Cardiac septum (tissue), 1 donor: Measurements from ENCODE around the gene SNRNP70. TPM values are rescaled to one million over a fixed set of nuclear protein-coding genes. Genes with fewer than 3 reads are reported as not detected.
"Not testable (repeated sequence)": the region's sequence is repeated elsewhere in the genome, so short reads cannot be mapped to it uniquely, and the experiment has no call there.

Experiments used
- DNase-seq: peaks from one replicate; pipeline ENCODE4 v3.0.0-alpha.2; 2020; ENCODE audit warnings: low spot score
- intact Hi-C: fragments of 100-400 bp; cut with DNase I; formaldehyde crosslinking; loops from one replicate; pipeline ENCODE4 v1.14.0; 2022
- total RNA-seq: library from RNA; stranded (reverse); fragmentation: NEBNext Ultra II Directional; extraction: Animal tissue kit (Norgen Biotek cat#: 25700); gene quantifications from one replicate; pipeline ENCODE4 v1.2.1, GENCODE V29; 2021
- donor health status: DM: no; HTN: no; CAD: no.

The SNRNP70 gene
- total RNA-seq, 1 donor from 2014 or later = 137 TPM

DNA sequence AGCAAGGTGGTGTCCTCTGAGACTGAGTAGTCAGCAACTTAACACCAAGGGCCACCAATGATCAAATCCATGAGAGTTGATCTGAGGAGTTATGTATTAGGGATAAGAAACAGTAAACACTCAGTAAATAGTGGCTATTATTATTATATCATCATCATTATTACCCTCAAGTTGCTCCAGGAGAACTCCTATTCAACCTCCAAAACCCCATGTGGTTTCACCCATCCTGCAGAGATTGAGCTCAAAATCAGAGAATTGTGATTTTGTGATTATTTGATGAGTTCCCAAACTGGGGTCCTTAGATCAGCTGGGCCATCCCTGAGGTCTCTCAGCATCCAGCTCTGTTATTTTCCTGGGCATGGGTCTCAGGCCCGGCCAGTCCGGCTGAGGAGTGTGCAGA is 24.3 kb upstream of the SNRNP70 start:
- intact Hi-C loops = no loop called here
- DNase-seq = no peak

GRCh38 chr19:49061445-49061844 is 23.8 kb upstream of the SNRNP70 start:
- intact Hi-C loops = no loop called here
- DNase-seq = no peak

GRCh38 chr19:49064029-49064629 is 21.1 kb upstream of the SNRNP70 start:
- intact Hi-C loops = no loop called here
- DNase-seq = no peak

GRCh38 chr19:49064768-49065611 is 20.3 kb upstream of the SNRNP70 start, which contains the start of gene NTF4:
NTF4 (minus strand) TSS chr19:49064818; CDS start chr19:49061997, 2,821 bp downstream.
- DNase-seq = no peak
- intact Hi-C loops = no loop called here

DNA sequence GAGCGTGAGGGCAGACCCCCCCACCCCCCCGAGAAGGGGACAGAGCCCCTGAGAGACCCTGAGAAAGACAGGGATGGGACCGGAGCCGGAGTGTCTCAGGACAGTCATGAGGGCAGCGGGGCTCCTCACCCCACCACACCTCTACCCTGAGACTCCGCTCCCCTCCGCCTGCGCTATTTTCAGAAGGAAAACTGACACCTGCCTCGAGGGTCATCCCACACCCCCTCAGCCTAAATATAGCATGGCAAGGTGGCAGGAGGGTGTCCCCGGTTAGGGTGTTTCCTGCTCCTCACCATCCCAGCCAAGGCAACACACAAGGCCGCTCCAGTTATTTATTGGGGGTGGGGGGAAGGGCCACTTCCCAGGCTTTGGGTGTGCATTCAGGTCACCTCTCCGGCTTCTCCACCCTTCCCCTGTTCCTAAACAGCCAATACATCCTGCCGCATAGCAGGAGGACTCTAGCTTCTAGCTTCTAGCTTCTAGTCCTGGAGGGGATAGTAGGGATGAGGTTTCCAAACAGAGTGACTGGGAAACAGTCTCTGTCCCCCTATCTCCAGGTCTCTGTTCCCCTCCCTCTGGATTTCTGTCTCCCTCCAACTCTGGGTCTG is 19.2 kb upstream of the SNRNP70 start:
- DNase-seq = no peak
- intact Hi-C loops = no loop called here

DNA sequence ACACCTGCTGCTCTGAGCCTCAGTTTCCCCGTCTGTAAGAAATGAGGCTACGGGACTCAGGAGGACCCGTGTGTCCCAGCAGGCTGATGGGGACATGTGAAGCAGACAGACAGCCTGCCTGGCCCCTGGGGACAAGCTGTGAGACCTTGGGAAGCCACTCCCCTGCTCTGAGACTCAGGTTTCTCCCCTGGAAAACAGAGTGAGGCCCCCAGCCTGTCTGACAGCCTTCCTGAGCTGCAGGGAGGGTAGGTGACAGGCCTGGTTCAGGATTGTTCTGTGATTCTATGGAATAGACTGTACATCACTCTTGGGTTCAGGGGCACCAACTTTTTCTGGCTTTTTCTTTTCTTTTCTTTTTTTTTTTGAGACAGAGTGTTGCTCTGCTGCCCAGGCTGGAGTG is 17.7 kb upstream of the SNRNP70 start:
- intact Hi-C loops = no loop called here
- DNase-seq = no peak

- DNase-seq = no peak
- intact Hi-C loops = no loop called here
Measured at GRCh38 chr19:49069026-49069425, 16.2 kb upstream of the SNRNP70 start.

GRCh38 chr19:49070416-49070815 is 14.8 kb upstream of the SNRNP70 start:
- intact Hi-C loops = no loop called here

DNA sequence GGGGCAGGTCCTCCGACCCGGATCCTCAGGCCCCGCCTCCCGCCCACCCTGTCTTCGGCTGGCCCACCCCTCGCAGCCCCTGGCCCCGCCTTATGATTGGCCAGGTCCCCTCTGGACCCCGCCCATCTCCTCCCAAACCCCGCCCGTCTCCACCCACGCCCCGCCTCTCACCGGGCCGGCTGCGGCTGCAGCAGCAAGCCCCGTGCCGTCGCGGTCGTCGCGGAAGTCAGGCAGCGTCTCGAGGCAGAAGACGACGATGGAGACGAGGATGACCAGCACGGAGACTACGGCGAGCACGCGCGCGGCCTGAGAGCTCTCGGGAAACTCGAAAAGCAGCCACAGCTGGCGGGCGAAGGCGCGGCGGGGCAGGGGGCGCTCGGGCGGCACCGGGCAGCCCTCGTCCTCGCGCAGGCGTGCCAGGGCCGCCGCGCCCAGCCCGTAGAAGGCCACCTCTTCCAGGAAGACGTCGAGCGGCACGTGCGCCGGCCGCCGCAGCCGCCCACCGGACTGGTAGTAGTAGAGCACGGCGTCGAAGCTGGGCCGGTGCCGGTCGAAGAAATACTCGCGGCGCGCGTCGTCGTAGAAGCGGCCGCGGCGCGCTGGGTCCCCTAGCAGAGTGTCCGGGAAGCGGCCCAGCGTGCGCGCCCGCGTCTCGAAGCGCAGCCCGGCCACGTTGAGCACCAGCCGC is 13.2 kb upstream of the SNRNP70 start:
- DNase-seq = no peak
- intact Hi-C loops = no loop called here

More at GRCh38 chr19:49070416-49070815, 14.8 kb upstream of the SNRNP70 start:
- DNase-seq = no peak

- intact Hi-C loops = no loop called here
- DNase-seq = no peak
Measured at GRCh38 chr19:49073514-49074378, 11.5 kb upstream of the SNRNP70 start.

DNA sequence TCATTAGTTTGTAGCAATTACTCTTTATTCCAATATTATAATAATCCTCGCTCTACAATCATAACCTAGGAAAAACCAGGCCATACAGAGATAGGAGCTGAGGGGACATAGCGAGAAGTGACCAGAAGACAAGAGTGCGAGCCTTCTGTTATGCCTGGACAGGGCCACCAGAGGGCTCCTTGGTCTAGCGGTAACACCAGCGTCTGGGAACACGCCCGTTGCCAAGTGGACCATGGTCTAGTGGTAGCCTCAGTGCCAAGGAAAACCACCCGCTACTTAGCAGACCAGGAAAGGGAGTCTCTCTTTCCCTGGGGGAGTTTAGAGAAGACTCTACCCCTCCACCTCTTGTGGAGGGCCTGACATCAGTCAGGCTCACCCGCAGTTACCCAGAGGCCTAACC is 10.4 kb upstream of the SNRNP70 start:
- intact Hi-C loops = not testable (repeated sequence)

DNA sequence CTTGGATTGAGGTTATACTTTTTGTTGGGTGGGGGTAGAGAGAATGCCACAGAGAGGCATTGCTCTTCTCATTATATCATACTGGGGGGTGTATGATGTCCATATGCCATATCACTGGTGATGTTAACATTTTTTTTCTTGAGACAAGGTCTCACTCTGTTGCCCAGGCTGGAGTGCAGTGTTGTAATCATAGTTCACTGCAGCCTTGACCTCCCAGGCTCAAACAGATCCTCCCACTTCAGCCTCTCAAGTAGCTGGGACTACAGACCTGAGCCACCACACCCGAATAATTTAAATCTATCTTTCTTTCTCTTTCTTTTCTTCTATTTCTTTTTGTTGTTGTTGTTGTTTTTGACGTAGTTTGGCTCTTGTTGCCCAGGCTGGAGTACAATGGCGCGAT is 4.9 kb upstream of the SNRNP70 start:
- DNase-seq = no peak
- intact Hi-C loops = no loop called here

More for the DNA sequence above, 10.4 kb upstream of the SNRNP70 start:
- DNase-seq = peak; percentile 80

- no peak for DNase-seq
- intact Hi-C loops = no loop called here
Measured at GRCh38 chr19:49081273-49081672, 4.0 kb upstream of the SNRNP70 start.

DNA sequence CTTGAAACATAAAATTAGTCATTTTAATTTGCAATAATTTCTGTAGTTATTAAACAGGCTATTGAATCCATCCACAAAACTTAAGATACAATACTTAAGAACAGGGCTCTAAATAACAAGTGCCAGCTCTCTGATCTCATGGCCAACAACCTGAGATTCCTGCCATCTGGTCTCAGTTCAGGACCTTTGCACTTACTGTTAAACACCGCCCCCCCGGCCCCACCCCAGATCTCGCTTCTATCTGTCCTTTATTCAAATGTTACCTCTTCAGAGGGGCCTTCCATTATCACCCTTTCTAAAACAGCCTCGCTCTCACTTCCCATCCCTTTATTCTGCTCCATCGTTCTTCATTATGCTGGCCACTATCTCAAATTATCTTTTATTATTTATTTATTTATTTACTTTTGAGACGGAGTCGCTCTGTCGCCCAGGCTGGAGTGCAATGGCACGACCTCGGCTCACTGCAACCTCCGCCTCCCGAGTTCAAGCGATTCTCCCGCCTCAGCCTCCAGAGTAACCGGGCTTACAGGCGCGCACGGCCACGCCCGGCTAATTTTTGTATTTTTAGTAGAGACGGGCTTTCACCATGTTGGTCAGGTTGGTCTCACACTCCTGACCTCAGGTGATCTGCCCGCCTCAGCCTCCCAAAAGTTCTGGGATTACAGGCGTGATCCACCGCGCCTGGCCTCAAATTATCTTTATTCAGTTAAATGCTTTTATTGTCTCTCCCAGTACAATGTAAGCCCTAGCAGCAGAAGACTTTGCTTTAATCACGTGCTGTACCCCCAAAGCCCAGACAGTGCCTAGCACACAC is 838 bp upstream of the SNRNP70 start:
- intact Hi-C loops = no loop called here

GRCh38 chr19:49085868-49086232 is 599 bp downstream of the SNRNP70 start:
- no peak for DNase-seq
- intact Hi-C loops = no loop called here

More for the DNA sequence above, 838 bp upstream of the SNRNP70 start:
- DNase-seq = no peak

DNA sequence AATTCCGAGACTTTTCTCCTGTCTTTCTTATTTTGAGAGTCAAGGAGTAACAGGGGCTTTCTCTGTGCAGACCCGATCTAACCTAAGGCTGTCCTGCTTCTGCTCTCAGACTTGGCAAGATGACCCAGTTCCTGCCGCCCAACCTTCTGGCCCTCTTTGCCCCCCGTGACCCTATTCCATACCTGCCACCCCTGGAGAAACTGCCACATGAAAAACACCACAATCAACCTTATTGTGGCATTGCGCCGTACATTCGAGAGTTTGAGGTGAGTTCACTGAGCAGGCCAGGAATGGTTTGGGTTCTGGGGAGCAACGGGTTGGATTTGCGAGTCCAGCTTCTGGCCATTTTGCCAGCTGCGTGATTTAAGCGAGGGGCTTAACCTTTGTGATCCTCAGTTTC is 1.0 kb downstream of the SNRNP70 start:
- intact Hi-C loops = no loop called here
- no peak for DNase-seq

GRCh38 chr19:49091391-49092038 is 6.3 kb downstream of the SNRNP70 start:
- no peak for DNase-seq
- intact Hi-C loops = no loop called here

DNA sequence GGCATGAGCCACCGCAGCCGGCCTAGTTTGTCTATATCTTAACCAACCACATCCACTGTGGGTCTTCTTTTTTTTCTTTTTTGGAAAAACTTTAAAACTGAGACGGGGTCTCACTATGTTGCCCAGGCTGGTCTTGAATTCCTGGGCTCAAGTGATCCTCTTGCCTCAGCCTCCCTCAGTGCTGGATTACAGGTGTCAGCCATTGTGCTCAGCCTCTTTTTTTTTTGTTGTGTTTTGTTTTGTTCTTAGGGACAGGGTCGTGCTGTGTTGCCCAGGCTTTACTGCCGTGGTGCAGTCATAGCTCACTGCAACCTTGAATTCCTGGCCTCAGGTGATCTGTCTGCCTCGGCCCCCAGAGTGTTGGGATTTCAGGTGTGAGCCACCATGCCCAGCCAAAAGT is 7.4 kb downstream of the SNRNP70 start:
- intact Hi-C loops = no loop called here
- DNase-seq = no peak
